AG04449 (cell line): ENCODE data around the gene SCN4B.

ENCODE experiments used
- CTCF ChIA-PET: fragments of 350-600 bp; formaldehyde crosslinking; extraction: SDS; loops from one replicate; lab custom pipeline; 2021; ENCODE audit warnings: antibody characterized with exemption; lab: Yijun Ruan, JAX
- POLR2A ChIA-PET: fragments of 400-600, 350-600 bp; formaldehyde crosslinking; extraction: SDS; loops from one replicate; lab custom pipeline; 2020; ENCODE audit warnings: antibody characterized with exemption, inconsistent platforms; lab: Yijun Ruan, JAX
- DNase-seq: peaks from one replicate; pipeline ENCODE4 v3.0.0-alpha.2; 2010; ENCODE audit warnings: low read depth, low spot score
- H3K4me3 ChIP-seq: 2 replicates; pipeline ENCODE4 v1.5.1; 2011; ENCODE audit warnings: low read depth, mild to moderate bottlenecking, control low read depth, low read length
- CTCF ChIP-seq: IDR thresholded peaks from one replicate; pipeline ENCODE4 v1.5.1; 2011; ENCODE audit warnings: mild to moderate bottlenecking, moderate library complexity, low read length, control low read depth, inconsistent platforms; ENCODE audit not compliant: insufficient read depth; ENCODE audit errors: missing control alignments

SCN4B gene

GRCh38 chr11:118106789-118107335, 45.8 kb downstream of the SCN4B start:
- no peak overlapping the region for H3K4me3 ChIP-seq
- ChIA-PET CTCF (interaction anchor here (0.8 kb wide), 1 partner anchor 65 kb away, joined by 3 read pairs; no protein-coding TSS in a partner anchor), POLR2A (no interaction called here)
- peak; percentile 5 for DNase-seq
- no peak for TF ChIP-seq CTCF

GRCh38 chr11:118105657-118106305, 46.8 kb downstream of the SCN4B start:
- no peak overlapping the region for H3K4me3 ChIP-seq
- DNase-seq = no peak
- POLR2A ChIA-PET = no interaction called here
- TF ChIP-seq CTCF = no peak
- CTCF ChIA-PET = no interaction called here

GRCh38 chr11:118104491-118104890, 48.1 kb downstream of the SCN4B start:
- ChIA-PET CTCF (no interaction called here), POLR2A (no interaction called here)
- no peak for DNase-seq
- no peak for TF ChIP-seq CTCF
- no peak overlapping the region for H3K4me3 ChIP-seq

GRCh38 chr11:118102721-118103261, 49.8 kb downstream of the SCN4B start:
- ChIA-PET CTCF (no interaction called here), POLR2A (no interaction called here)
- no peak for TF ChIP-seq CTCF
- H3K4me3 ChIP-seq = no peak overlapping the region
- DNase-seq = no peak

- no peak for DNase-seq
- no peak for TF ChIP-seq CTCF
- ChIA-PET CTCF (no interaction called here), POLR2A (no interaction called here)
- no peak overlapping the region for H3K4me3 ChIP-seq
Measured at GRCh38 chr11:118100691-118101232, 51.9 kb downstream of the SCN4B start.

- no peak overlapping the region for H3K4me3 ChIP-seq
- POLR2A ChIA-PET = no interaction called here
- no peak for DNase-seq
- no peak for TF ChIP-seq CTCF
- CTCF ChIA-PET = no interaction called here
Measured at GRCh38 chr11:118099838-118100556, 52.6 kb downstream of the SCN4B start.
